Activated CD4-positive, alpha-beta T cell treated with anti-CD3 and anti-CD28 coated beads for 48 hours (primary cell): ENCODE measurements around the gene KLHL5.

Source experiments
- DNase-seq: peaks from one replicate; pipeline ENCODE4 v3.0.0-alpha.2; 2020

The KLHL5 gene

DNA sequence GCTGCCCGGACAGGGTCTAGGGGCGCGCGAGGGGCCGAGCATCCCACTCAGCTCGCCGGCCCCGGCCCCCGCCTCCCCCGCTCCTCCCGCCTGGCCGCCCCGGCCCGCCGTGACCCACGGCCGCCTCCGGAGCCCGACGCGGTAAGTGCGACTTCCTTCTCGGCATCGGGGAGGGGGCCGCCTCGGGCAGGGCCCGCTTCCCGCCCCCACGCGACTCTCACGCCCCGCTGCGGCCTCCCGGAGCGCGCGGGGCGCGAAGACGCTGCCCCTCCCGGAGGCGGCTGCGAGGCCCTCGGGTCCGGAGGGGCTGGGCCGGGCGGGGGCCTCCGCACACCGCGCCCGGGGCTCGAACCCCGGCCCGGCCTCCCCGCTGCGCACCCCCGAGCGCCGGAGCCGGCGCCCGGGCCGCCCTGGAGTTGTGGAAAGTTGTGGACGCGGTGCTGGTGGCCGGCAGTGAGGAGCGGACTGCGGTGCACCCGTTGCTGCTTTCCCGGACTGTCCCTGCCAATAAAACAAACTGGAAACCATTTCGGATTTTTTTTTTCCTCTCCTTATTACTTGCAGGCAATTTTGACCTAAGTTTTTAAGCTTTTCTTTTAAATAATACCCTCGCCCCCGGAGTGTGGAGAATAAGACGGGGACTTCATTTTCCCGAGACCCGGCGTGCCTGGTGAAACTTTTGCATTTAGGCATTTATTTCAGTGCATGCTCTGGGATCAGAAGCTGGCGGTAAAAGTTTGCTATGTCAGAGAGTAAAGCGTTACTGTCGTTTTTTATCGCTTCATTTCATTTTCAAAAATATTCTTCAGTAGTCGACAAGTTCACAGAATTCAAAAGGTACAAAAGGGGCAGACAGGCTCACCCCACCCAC lies 16.8 kb upstream of the KLHL5 start:
- DNase-seq: peak; percentile 42

DNA sequence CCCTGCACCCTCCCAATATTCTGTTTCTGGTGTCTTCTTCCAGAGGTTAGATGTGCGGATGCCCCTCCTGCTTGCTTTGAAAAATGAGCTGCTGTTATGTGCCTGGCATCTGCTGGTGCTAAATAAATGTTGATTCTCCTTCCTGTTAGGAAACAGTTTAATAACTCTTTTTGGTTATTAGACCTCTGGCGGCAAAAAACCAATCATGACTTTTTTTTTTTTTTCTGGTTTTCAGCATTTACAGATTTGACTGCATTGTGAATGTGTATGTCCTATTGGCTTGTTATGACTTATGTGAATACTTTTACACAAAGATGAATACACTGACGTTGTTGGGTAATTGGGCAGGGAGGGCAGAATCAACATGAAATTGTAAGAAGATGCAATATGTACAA lies 16.2 kb upstream of the KLHL5 start:
- no peak for DNase-seq

DNA sequence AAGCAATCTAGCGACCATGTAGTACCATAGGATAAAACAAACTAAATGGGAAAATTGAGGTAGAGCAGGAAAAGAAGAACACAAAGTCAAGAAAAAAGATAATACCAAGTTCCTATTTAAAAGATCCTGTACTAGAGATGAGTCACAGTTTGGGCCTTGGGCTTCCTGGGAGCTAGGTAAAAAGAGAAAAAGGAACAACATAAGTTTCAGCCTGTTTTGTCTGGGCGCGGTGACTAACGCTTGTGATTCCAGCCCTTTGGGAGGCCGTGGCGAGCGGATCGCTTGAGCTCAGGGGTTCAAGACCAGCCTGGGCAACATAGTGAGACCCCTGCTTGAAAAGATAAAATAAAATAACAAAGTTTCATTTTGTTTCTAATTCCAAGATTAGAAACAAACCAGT lies 15.8 kb upstream of the KLHL5 start:
- DNase-seq: no peak

DNA sequence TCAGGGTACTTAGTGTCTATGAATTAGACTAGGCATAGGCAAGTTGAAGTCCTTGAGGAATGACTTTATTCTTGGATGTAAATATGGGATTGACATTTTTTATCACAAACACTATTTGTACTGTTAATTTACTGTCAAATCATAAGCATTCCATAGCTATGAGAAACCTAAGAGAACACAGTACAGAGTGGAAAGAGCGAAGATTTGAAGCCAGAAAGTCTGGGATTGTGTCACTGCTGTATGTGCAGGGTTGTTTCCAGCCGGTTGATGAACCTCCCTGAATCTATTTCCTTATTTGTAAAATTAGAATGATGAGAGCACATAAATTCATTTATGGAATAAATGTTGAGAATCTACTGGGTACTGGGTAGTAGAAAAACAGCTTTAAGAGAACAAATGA lies 14.4 kb upstream of the KLHL5 start:
- DNase-seq: no peak

DNA sequence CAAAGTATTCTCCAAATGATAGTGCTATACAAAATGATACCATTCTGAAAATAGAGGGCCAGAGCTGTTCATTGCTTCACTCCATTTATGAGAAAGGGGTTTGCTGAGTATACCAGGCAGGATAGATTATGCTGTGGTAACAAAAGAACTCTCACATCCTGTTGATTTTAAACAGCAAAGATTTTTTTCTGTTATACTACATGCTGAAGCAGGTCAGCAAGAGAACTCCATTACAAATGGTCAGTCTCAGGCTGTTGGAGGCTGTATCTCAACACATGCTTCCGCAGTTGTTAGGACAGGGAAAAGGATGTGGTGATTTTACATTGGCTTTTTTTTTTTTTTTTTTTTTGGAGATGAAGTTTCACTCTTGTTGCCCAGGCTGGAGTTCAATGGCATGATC lies 13.7 kb upstream of the KLHL5 start:
- DNase-seq: no peak

DNA sequence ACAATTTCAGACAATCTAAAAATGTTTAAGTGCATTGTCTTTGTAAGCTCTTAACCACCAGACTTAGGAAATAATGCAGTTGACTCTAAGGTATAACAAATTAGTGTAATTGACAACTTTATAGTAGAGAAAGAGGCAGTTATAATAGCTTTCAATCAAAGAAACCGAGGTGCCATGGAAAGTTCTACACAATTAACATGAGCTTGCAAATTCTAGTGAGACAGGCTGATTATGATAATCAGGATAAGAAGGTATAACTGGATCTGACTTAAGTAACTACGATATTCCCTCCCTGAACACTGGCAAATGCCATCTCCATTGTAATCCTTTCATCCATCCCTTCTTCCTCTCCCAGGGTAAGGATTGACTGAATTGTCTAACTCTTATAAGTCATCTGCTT lies 11.4 kb upstream of the KLHL5 start:
- DNase-seq: no peak

DNA sequence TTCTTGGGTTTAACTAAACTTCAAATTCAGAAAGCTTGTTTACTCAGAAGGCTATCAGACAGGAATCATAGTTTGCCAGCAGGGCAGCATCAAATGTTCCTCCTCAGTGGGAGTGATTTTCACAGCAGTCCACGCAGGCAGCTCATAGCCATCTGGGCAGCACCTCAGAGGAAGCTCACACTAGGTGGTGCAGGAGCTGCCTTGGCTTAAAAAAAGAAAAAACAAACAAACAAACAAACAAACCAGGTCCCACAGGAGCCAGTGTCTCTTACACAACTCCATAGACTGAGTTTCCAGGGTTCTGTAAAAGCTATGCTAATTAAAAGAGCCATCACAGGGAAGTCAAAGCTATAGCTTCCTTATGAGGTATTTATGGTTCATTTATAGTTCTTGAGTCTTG lies 10.5 kb upstream of the KLHL5 start:
- no peak for DNase-seq

DNA sequence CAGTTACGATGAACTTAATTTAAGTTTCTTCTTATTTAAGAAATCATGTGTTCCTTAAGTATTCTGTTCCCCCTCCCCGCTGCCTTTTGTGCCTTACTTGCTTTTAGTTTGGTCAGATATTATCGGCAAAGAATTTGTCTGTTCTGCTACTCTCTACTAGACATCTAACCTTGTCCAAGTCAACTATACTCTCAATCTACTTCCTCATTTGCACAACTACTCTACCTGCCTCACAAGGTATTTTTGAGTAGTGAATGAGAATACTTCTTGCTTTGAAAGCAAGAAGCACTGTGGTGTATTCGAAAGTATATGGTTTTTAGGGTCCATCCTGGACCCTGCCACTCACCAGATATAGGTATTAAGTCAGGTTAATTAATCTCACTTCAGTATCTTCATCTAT lies 8.0 kb upstream of the KLHL5 start:
- no peak for DNase-seq

DNA sequence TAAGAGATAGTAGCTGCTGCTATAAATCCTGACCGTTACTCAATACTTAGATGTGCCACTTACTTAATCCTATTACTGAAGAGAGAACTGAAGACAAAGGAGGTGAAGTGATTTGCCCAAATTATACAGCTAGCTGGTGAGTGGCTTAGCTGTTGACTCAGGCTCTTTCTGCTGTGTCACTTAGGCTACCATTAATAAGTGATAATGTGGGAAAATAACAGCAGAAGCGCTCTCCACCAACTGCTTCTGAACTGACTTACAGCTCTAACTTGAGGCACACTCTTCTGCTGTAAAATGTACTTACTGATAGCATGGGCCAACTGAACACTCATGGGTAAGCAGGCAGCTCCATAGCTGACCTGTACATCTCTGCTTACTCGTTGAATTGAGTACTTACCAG lies 7.5 kb upstream of the KLHL5 start:
- DNase-seq: no peak

DNA sequence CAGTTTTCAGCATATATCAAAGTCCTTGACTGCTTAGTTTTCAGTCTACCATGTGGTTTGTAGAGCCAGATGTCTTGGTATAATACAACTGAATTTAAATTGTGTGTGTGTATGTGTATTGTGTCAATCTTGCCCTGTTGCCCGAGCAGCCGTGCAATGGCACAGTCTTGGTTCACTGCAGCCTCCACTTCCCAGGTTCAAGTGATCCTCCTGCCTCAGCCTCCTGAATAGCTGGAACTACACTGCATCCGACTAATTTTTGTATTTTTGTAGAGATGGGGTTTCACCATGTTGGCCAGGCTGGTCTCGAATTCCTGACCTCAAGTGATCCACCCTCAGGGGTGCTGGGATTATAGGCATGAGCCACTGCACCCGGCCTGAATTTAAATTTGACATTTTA lies 6.0 kb upstream of the KLHL5 start:
- no peak for DNase-seq

DNA sequence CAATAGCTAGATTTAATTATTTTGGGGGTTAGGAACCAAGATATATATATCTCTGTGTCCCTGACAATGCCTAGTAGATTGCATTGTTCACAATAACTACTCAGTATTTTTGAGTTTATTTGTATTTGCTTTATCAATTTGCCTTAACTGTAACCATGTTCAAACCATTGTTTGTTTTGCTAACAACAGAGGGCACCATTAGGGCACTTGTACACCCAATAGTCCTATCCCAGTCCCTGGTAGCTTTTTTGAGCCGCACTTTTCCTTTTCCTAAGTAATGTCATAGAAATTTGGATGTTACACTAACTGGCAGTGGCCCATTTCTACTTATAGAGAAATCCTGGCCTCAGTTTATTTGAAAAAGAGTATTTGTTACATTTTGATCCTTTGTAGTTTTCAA lies 575 bp upstream of the KLHL5 start:
- DNase-seq: no peak

DNA sequence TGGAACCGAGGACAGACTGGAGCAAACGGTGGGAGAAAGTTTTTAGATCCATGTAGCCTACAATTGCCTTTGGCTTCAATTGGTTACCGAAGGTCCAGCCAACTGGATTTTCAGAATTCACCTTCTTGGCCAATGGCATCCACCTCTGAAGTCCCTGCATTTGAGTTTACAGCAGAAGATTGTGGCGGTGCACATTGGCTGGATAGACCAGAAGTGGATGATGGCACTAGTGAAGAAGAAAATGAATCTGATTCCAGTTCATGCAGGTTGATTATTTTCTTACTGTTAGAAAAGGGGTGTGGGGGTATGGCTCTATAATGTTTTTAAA lies 702 bp downstream of the KLHL5 start:
- DNase-seq: no peak

DNA sequence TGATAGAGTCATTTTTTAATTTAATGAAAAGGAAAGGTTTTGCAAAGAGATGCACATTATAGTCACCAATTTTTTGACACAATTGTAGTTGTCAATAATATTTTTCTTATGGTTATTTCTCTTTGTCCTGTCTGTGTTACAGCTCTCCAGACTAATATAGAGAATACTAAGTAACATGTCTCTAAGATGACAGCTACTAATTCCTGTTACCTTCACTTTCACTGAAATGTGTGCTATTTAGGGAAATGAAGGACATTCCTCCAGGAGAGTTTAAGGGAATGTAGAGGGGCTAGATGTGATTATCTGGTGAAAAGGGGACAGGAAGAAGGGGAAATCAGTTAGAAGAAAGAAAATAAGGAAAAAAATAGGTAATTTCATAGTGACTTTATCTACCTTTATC lies 1.4 kb downstream of the KLHL5 start:
- DNase-seq: no peak

DNA sequence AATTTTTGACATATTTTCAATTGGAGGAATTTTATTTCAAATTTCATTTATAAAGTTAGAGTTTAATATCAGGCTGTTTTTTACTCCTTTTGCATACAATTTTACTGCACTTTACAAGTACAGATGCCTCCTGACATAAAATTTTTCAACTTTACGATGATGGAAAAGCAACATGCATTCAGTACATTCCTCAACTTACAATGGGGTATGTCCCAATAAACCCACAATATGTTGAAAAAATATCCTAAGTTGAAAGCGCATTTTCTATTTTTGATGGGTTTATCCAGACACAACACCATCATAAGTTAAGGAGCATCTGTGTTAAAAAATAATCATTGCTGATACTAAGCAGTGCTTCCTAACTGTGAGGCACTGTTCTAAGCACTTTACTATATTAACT lies 4.3 kb downstream of the KLHL5 start:
- DNase-seq: no peak

DNA sequence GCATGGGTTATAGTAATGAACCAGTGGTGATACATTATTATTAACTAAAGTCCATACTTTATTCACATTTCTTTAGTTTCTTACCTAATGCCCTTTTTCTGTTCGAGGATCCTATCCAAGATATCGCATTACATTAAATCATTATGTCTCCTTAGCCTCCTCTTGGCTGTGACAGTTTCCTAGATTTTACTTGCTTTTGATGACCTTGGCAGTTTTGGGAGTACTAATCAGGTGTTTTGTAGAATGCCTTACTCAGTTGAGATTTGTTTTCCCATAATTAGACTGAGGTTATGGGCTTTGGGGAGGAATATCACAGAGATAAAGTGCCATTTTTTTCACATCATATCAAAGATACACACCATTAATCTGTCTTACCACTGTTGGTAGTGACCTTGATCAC lies 5.0 kb downstream of the KLHL5 start:
- no peak for DNase-seq

DNA sequence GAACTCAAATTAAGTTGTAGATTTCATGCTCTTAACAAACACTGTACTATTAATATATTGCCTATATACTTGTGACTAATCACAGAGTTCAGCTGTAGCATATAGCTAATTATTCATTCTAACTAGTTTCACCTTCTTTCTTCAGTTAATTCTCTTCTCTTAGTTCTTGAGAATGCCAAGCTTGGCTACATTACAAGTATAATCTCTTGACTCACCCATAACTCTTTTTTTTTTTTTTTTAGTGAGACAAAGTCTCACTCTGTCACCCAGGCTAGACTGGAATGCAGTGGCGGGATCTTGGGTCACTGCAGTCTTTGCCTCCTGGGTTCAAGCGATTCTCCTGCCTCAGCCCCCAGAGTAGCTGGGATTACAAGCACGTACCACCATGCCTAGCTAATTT lies 5.4 kb downstream of the KLHL5 start:
- no peak for DNase-seq

DNA sequence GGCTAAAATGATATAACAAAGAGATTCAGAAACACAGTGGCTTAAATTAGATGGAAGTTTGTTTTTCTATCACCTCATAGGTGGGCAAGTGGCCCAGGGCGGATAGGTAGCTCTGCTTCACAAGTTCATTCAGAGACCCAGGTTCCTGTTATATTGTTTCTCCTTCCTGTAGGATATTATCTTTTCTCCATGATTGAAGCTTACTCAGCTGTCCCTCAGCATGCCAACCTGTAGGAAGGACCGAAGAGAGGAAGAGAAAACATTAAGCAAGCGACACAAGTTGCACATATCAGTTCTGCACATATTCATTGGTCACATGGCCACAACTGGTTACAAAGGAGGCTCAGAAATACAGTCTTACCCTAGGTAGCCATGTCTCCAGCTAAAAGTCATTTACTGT lies 6.9 kb downstream of the KLHL5 start:
- DNase-seq: no peak

DNA sequence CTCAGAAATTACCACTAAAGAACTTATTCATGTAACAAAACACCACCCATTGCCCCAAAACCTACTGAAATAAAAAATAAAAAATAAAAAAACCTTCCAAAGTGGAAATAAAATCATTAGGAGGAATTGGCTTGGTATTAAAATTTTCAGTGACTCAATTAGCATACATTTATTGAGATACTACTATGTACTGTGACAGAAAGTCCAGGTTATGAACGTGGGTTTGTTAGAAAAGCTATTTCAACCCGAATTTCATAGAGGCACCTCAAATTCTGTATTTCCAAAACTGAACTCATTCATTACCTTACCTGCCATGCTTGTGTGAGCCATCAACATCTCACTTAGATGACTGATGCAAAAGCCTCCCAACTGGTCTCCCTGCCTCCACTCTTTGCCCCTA lies 16.8 kb downstream of the KLHL5 start:
- no peak for DNase-seq

DNA sequence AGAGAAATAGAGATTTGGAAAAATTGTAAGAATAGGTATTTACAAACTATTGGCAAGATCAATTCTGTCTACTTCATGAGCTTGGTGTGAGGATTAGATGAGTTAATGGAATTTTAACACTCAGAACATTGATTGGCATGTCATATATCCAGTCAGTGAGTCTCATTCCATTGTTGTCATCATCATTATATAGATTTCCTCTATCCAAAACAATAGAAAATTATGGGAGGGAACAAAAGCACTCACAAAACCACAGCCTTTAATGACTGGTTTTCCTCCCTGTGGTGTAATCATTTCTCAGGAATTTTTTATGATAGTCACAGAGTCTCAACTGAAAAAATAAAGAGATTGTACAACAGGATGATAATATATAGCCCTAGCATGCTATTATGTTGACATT lies 21.1 kb downstream of the KLHL5 start:
- DNase-seq: no peak

DNA sequence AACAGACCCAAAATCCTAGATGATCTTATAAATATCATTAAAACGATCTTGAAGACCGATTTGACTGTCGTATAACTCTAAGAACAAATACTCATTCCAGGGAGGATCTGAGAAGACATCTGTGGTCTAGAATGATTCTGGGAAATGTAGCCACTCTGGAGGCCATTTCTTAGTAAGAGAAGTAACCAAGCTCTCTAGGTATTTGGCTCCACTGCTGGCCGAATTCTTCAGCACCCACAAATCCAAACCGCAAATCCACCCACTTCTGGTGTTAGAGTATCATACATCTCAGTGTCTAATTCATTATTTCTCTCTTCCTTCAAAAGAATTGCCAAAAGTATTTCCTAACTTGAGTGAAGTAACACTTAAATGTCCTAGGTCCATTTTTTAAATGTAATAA lies 23.9 kb downstream of the KLHL5 start:
- no peak for DNase-seq

DNA sequence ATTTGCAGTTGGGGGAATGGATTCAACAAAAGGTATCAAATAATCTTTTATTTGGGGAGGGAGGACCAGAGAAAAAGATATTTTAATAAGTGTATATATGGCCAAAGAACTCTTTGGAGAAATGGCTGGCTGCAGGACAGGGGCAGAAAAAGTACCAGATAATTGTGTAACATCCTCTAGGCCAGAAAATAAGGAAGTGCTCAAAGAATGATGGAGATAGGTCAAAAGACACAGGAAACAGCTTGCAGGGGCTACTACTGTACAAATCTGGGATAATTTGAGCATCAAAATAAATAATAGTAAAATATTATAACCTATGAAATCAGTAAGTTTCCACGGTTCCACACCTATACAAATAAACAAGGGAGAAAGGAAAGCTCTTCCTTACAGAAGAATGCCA lies 34.8 kb downstream of the KLHL5 start:
- no peak for DNase-seq

DNA sequence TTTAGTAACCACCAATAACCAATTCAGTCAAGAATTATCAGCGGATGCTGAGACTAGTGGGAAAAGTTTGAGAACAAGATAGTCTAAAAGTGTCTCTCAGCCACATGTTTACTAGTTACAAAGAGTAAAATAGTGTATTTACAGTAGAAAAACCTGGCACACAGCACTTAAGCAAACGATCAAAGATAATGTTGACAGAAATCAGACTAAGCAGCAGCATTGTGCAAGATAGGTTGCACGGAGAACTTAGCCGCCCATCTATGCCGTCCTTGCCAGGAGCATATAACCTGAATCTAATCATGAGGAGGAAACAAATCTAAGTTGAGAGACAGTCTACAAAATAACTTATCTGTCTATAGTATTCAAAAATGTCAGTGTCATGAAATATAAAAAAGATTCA lies 35.3 kb downstream of the KLHL5 start:
- DNase-seq: no peak

DNA sequence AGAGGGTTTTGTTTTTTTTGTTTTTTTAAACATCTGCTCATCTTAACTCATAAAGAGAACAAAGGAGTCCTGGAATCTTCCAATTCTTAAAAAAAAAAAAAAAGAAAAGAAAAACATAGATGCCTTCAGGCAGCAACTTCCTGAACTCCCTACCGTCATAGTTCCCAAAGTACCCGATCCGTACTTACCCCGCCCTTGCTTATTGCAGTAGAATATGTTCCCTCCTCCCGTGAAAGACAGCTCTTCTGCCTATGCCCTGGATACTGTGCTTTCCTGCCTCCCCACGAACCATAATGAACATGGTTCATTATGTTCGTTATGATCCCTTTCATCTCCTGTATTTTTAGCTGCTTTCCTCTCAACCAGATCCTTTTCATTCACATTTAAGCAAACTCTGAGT lies 40.3 kb downstream of the KLHL5 start:
- DNase-seq: no peak

DNA sequence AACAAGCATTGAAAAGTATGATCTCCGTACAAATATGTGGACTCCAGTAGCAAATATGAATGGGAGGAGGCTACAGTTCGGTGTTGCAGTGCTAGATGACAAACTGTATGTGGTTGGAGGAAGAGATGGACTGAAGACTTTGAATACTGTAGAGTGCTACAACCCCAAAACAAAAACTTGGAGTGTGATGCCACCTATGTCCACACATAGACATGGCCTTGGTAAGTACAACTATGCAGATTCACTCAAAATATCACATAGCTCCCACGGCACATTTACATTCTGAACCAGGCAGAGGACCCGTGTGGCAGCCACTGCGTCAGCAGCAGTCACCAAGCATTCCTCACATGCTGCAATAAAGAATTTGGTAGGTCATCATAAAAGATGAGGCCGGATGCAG lies 41.3 kb downstream of the KLHL5 start:
- DNase-seq: no peak

DNA sequence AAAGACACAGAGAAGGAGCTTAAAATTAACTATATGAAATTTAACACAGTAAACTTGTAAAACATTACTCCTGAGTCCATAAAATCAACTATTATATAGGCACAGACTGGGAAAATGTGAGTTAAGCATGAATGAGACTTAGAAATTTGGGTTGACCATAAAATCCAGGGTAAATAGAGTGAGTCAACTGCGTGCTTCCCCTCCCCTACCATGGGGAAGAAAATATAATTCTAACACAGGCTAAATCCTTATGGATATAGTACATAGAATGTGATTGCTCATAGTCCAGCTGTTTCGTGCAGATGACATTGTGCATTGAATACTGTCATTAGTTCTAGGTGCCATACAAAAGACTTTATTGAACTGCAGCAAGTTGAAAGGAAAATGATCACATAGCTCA lies 42.2 kb downstream of the KLHL5 start:
- DNase-seq: no peak

DNA sequence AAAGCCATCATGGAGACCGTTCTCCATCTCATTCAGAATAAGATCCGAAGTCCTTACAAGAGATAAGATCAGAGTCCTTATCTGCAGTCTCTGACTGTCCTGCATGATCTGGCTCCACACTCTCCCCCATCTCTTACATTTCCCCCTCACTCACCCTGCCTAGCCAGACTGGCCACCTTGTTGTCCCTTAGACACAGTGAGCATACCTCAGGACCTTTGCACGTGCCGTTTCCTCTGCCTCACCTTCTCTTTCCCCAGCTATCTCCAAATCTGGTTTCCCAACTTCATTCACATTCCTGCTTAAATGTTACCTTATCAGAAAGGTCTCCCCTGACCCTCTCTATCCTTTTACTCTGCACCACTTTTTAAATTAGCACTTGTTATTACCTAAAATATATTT lies 44.0 kb downstream of the KLHL5 start:
- no peak for DNase-seq
